ENCODE data around the gene ADCY10. TPM values are rescaled to one million over a fixed set of nuclear protein-coding genes. Genes with fewer than 3 reads are reported as not detected.
A peak's percentile ranks its signal among the peaks of the same experiment; 100 is the strongest.

Gene ADCY10
- total RNA-seq, 1 donor from 2014 or later: not detected

DNA sequence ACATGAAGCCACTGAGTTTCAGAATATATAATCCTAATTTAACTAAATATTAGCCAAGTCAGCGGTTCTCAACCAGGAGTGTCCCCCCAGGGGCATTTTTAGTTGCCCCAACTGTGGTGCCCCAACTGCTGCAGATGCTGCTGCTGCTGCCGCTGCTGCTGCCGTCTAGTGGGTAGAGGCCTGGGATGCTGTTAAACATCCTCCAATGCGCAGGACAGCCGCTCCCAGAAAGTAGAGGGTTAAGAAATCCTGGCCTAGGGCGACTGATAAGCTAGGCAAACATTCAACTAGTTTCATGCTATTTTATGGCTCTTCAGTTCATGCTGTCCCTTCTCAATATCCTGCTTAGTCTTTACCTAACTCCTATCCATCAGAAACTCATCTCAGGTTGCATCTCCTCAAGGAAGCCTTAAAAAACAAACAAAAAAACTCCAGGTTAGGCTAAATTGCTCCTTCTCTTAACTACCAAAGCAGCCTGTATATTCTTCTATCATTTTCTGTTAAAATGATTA, 12.6 kb upstream of the ADCY10 start:
- H3K4me3 ChIP-seq (ENCODE audit: low read depth, low read length): peak overlapping the region; percentile 47
- TF ChIP-seq, protein P1, sequence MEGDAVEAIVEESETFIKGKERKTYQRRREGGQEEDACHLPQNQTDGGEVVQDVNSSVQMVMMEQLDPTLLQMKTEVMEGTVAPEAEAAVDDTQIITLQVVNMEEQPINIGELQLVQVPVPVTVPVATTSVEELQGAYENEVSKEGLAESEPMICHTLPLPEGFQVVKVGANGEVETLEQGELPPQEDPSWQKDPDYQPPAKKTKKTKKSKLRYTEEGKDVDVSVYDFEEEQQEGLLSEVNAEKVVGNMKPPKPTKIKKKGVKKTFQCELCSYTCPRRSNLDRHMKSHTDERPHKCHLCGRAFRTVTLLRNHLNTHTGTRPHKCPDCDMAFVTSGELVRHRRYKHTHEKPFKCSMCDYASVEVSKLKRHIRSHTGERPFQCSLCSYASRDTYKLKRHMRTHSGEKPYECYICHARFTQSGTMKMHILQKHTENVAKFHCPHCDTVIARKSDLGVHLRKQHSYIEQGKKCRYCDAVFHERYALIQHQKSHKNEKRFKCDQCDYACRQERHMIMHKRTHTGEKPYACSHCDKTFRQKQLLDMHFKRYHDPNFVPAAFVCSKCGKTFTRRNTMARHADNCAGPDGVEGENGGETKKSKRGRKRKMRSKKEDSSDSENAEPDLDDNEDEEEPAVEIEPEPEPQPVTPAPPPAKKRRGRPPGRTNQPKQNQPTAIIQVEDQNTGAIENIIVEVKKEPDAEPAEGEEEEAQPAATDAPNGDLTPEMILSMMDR (conservative IDR thresholded peaks at IDR 0.05; ENCODE audit: low read depth, low read length): peak; percentile 43
- no peak for DNase-seq (ENCODE audit: low read depth)

DNA sequence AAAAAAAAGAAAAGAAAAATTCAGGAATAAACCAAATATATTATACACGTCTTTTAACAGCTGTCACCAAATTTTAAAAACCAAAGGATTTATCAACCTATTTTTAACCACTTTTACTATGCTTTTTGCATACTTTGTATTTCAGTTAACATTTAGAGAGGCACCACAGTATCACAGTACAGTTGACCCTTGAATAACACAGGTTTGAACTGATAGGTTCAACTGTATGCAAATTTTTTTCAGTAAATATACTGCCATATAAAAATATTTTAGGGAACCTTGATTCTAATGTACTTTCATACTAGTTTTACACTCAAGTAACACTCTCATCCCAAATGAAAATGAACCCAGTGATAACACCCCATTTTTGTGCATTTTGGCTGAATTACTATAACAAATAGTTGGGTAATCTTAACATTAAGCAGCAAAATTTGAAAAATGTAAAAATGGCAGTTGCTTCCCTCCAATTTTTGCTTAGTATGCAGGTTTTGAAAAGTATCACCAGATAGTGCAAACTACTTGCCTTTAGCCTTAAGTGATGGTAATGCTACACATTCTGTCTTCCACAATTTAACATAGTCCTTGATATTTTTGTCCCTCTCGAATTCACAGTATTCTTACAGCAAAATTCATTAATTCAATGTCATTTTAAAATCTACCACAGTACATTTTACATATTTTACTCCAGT, 10.8 kb upstream of the ADCY10 start:
- H3K4me3 ChIP-seq (ENCODE audit: low read depth, low read length): no peak overlapping the region
- no peak for DNase-seq (ENCODE audit: low read depth)
- TF ChIP-seq, protein P1 (conservative IDR thresholded peaks at IDR 0.05; ENCODE audit: low read depth, low read length): no peak

- no peak for DNase-seq (ENCODE audit: low read depth)
- TF ChIP-seq, protein P1 (conservative IDR thresholded peaks at IDR 0.05; ENCODE audit: low read depth, low read length): no peak
- no peak overlapping the region for H3K4me3 ChIP-seq (ENCODE audit: low read depth, low read length)
These were observed 10.2 kb upstream of the ADCY10 start for GRCh38 chr1:167924102-167924501.

DNA sequence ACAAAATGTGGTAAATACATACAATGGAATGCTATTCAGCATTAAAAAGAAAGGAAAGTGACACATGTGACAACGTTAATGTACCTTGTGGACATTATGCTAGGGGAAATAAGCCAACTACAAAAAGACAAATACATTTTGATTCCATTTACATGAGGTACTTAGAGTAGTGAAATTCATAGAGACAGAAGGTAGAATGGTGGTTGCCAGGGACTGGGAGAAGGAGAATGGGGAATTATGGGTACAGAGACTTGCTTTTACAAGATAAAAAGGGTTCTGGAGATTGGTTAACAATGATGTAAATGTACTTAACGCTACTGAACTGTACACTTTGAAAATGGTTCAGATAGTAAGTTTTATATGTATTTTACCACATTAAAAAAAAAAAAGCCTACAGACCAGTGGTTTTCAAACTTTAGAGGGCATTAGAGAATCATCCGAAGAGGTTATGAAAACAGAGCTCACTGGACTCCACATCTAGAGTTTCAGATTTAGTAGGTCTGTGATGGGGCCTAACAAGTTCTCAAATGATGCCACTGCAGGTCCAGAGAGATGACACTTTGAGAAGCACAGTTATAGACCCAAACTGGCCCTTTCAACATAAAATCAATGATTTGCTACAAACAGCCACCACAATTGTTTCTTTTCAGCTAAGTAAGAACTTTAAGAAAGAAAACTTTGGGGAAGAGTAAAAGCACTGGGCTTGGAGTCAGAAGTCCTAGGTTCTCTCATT, 9.6 kb upstream of the ADCY10 start:
- TF ChIP-seq, protein P1 (conservative IDR thresholded peaks at IDR 0.05; ENCODE audit: low read depth, low read length): no peak
- DNase-seq (ENCODE audit: low read depth): no peak
- no peak overlapping the region for H3K4me3 ChIP-seq (ENCODE audit: low read depth, low read length)

DNA sequence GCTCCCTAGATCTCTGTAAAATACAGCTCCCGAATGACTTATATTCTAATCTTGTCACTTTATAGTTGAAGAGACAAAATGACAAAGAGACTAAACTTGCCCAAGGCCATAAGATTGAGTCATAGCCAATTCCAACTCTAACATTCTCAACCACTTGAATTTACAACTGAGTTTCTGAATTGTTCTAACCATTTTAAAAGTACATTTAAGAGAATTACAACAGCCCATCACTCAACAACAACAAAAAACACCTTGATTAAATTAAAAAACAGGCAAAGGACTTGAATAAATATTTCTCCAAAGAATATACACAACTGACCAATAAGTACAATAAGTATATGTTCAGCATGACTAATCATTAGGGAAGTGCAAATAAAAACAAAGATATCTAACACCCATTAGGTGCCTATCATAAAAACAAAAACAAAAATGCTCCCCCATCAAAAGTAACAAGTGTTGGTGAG, 8.7 kb upstream of the ADCY10 start:
- no peak overlapping the region for H3K4me3 ChIP-seq (ENCODE audit: low read depth, low read length)
- no peak for DNase-seq (ENCODE audit: low read depth)
- TF ChIP-seq, protein P1 (conservative IDR thresholded peaks at IDR 0.05; ENCODE audit: low read depth, low read length): no peak

- no peak for DNase-seq (ENCODE audit: low read depth)
- H3K4me3 ChIP-seq (ENCODE audit: low read depth, low read length): no peak overlapping the region
- TF ChIP-seq, protein P1 (conservative IDR thresholded peaks at IDR 0.05; ENCODE audit: low read depth, low read length): no peak
These were observed 8.1 kb upstream of the ADCY10 start for GRCh38 chr1:167922023-167922422.

All from epithelial cell of proximal tubule (primary cell).